ENCODE results near the gene MTCL3.

Gene MTCL3

DNA sequence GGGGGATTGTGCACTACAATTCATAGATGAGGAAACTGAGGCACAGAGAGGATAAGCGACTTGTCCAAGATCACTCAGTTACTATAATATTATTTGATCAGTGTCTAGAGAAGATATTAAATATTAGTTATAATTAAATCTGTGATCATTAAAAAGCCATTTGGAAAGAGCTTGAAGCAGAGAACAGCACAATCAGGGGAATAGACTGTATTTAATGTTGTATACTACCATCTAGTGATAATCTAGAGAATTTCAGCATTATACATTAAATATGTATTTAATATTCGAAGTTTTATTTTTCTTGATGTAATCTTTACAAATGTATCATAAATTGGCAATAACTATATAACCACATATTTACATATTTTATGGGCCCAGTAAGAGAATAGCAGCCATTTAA, 20.1 kb upstream of the MTCL3 start:
- Histone ChIP-seq H3K4me1 (peaks cover 0 to 4% (median 2%) of the 10 kb centered on the region in 4 donors), H3K36me3 (no peaks in the 10 kb centered on the region), H3K4me3 (no peak overlapping the region), H3K9me3 (no peaks in the 10 kb centered on the region), H3K27me3 (no peaks in the 10 kb centered on the region), H3K27ac (replicated peaks in 1 of 4) (no peak overlapping the region)
- DNase-seq (ENCODE audit: extremely low spot score), result no peak
- TF ChIP-seq, protein P1, sequence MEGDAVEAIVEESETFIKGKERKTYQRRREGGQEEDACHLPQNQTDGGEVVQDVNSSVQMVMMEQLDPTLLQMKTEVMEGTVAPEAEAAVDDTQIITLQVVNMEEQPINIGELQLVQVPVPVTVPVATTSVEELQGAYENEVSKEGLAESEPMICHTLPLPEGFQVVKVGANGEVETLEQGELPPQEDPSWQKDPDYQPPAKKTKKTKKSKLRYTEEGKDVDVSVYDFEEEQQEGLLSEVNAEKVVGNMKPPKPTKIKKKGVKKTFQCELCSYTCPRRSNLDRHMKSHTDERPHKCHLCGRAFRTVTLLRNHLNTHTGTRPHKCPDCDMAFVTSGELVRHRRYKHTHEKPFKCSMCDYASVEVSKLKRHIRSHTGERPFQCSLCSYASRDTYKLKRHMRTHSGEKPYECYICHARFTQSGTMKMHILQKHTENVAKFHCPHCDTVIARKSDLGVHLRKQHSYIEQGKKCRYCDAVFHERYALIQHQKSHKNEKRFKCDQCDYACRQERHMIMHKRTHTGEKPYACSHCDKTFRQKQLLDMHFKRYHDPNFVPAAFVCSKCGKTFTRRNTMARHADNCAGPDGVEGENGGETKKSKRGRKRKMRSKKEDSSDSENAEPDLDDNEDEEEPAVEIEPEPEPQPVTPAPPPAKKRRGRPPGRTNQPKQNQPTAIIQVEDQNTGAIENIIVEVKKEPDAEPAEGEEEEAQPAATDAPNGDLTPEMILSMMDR (IDR thresholded peaks at IDR 0.05), result peak; percentile 32 to 56 (median 49)
- TF ChIP-seq POLR2A (IDR thresholded peaks at IDR 0.05; ENCODE audit: low read depth) (no peak), EP300 (IDR thresholded peaks at IDR 0.05) (no peak), POLR2AphosphoS5 (IDR thresholded peaks at IDR 0.05) (no peak)
- WGBS, result 39% methylated on average over 2 of the region's 2 CpGs
- intact Hi-C loops (cut with DNase I), result loop anchor here (2.0 kb wide), 1 partner anchor 76 kb away; no protein-coding TSS in a partner anchor

- intact Hi-C loops (cut with DNase I), result loop anchor here (2.0 kb wide), 1 partner anchor 76 kb away; no protein-coding TSS in a partner anchor
- TF ChIP-seq EP300 (IDR thresholded peaks at IDR 0.05), result no peak
- no peak for TF ChIP-seq POLR2A (IDR thresholded peaks at IDR 0.05; ENCODE audit: low read depth)
- TF ChIP-seq, protein P1 (IDR thresholded peaks at IDR 0.05), result no peak
- no peak for TF ChIP-seq POLR2AphosphoS5 (IDR thresholded peaks at IDR 0.05)
- WGBS, result 52% methylated on average over 2 of the region's 2 CpGs
- H3K36me3 ChIP-seq, result no peaks in the 10 kb centered on the region
- no peaks in the 10 kb centered on the region for H3K9me3 ChIP-seq
- no peak for DNase-seq (ENCODE audit: extremely low spot score)
- no peak overlapping the region for H3K4me3 ChIP-seq
- H3K27me3 ChIP-seq, result no peaks in the 10 kb centered on the region
- no peak overlapping the region for H3K27ac ChIP-seq (replicated peaks in 1 of 4)
- peaks cover 0 to 4% (median 2%) of the 10 kb centered on the region in 4 donors for H3K4me1 ChIP-seq
These were observed 19.7 kb upstream of the MTCL3 start for GRCh38 chr6:127538750-127539264.

DNA sequence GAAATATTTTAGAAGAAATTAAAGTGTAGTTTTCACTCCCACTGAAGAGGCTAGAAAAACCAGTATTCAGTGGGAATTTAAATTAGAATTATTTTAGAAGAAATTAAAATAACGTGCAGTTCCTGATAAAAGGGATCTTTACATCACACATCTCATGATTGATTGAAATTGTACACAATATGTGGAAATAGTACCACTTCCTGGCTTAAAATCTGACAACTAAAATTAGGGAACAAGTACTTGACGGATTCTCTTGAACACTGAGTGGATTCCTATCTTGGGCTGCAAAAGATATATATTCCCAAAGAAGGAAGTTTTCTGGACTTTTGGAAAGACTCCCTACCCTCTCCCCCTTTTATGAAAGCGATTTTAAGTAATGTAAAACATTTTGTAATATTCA, 14.6 kb upstream of the MTCL3 start:
- Histone ChIP-seq H3K36me3 (no peaks in the 10 kb centered on the region), H3K4me1 (no peaks in the 10 kb centered on the region), H3K27me3 (peaks cover 0 to 6% (median 0%) of the 10 kb centered on the region in 4 donors), H3K9me3 (no peaks in the 10 kb centered on the region), H3K27ac (replicated peaks in 1 of 4) (no peak overlapping the region), H3K4me3 (no peak overlapping the region)
- no peak for DNase-seq (ENCODE audit: extremely low spot score)
- TF ChIP-seq EP300 (IDR thresholded peaks at IDR 0.05) (no peak), POLR2A (IDR thresholded peaks at IDR 0.05; ENCODE audit: low read depth) (no peak)
- TF ChIP-seq, protein P1 (IDR thresholded peaks at IDR 0.05), result no peak
- intact Hi-C loops (cut with DNase I), result no loop called here
- WGBS, result 70% methylated on average over 3 of the region's 3 CpGs

DNA sequence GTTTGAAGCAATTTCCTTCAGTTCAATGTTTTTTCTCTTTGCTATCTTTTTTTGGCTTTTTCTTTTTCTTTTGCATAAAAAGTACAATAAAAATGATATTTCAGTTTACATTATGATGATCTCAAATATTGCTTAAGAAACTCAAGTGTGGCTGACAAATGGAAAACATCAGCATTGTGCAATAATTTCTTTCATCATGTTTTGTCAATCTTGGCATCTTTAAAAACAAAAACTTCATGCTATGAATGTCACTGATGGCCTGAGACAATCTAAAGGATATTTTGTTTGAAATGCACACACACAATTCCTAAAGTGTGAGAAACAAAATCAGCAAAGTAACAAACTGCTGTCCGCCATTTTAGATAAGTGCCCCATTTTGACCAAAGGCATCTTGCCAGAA, 13.9 kb upstream of the MTCL3 start:
- intact Hi-C loops (cut with DNase I), result no loop called here
- Histone ChIP-seq H3K36me3 (no peaks in the 10 kb centered on the region), H3K27me3 (peaks cover 0 to 6% (median 0%) of the 10 kb centered on the region in 4 donors), H3K4me1 (no peaks in the 10 kb centered on the region), H3K4me3 (no peak overlapping the region), H3K9me3 (no peaks in the 10 kb centered on the region), H3K27ac (replicated peaks in 1 of 4) (no peak overlapping the region)
- TF ChIP-seq, protein P1 (IDR thresholded peaks at IDR 0.05), result no peak
- TF ChIP-seq EP300 (IDR thresholded peaks at IDR 0.05) (no peak), POLR2A (IDR thresholded peaks at IDR 0.05; ENCODE audit: low read depth) (no peak), POLR2AphosphoS5 (IDR thresholded peaks at IDR 0.05) (no peak)
- WGBS, result 100% methylated on average over 1 of the region's 1 CpG
- DNase-seq (ENCODE audit: extremely low spot score), result no peak

GRCh38 chr6:127522714-127523113, 3.6 kb upstream of the MTCL3 start:
- H3K27ac ChIP-seq (replicated peaks in 1 of 4), result no peak overlapping the region
- WGBS, result 69% methylated on average over 1 of the region's 1 CpG
- TF ChIP-seq POLR2A (IDR thresholded peaks at IDR 0.05; ENCODE audit: low read depth), result no peak
- TF ChIP-seq POLR2AphosphoS5 (IDR thresholded peaks at IDR 0.05), result no peak
- TF ChIP-seq, protein P1 (IDR thresholded peaks at IDR 0.05), result no peak
- TF ChIP-seq EP300 (IDR thresholded peaks at IDR 0.05), result no peak
- intact Hi-C loops (cut with DNase I), result no loop called here
- DNase-seq (ENCODE audit: extremely low spot score), result no peak
- no peak overlapping the region for H3K4me3 ChIP-seq
- H3K36me3 ChIP-seq, result no peaks in the 10 kb centered on the region
- H3K4me1 ChIP-seq, result peaks cover 0 to 13% (median 11%) of the 10 kb centered on the region in 4 donors
- H3K9me3 ChIP-seq, result no peaks in the 10 kb centered on the region
- H3K27me3 ChIP-seq, result peaks cover 0 to 57% (median 26%) of the 10 kb centered on the region in 4 donors

Measured in esophagus muscularis mucosa (tissue), 4 donors.